Measurements from ENCODE around the gene GBP1.

DNA sequence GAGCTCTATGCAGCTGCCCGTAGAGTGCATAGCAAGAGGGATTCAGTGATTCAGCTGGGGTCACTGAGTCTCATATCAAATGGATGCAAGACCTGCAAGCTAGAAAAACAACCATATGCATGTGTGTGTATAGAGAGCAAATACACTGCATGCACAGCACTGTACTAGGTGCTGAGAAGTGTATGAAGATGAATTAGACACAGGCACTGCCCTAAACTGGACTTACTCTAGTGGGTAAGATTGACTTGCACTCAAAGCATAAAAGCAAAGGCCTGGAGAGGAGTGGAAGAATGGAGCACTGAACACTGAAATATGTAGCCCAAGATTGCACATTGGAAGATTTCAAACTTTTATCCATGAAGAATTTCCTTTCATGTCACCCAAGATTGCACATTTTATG is 5.5 kb upstream of the GBP1 start:
- TF ChIP-seq POLR2A (IDR thresholded peaks at IDR 0.05; ENCODE audit: low read depth, low read length) (no peak), POLR2AphosphoS5 (IDR thresholded peaks at IDR 0.05; ENCODE audit: insufficient read depth, low read depth, low read length) (no peak), EZH2 (IDR thresholded peaks at IDR 0.05; ENCODE audit: borderline replicate concordance, low read depth, low read length, severe bottlenecking) (no peak), FOS (IDR thresholded peaks at IDR 0.05; ENCODE audit: borderline replicate concordance, insufficient read depth, low read length) (no peak), MYC (IDR thresholded peaks at IDR 0.05; ENCODE audit: low read depth, low read length) (no peak), GATA2 (IDR thresholded peaks at IDR 0.05; ENCODE audit: insufficient read depth, insufficient read length, low read depth, low read length) (no peak)
- TF ChIP-seq, protein P1, sequence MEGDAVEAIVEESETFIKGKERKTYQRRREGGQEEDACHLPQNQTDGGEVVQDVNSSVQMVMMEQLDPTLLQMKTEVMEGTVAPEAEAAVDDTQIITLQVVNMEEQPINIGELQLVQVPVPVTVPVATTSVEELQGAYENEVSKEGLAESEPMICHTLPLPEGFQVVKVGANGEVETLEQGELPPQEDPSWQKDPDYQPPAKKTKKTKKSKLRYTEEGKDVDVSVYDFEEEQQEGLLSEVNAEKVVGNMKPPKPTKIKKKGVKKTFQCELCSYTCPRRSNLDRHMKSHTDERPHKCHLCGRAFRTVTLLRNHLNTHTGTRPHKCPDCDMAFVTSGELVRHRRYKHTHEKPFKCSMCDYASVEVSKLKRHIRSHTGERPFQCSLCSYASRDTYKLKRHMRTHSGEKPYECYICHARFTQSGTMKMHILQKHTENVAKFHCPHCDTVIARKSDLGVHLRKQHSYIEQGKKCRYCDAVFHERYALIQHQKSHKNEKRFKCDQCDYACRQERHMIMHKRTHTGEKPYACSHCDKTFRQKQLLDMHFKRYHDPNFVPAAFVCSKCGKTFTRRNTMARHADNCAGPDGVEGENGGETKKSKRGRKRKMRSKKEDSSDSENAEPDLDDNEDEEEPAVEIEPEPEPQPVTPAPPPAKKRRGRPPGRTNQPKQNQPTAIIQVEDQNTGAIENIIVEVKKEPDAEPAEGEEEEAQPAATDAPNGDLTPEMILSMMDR (IDR thresholded peaks at IDR 0.05; ENCODE audit: extremely low read depth in 1 of 2, insufficient read depth in 1 of 2, low read depth in 1 of 2, low read length in 2 of 2) = no peak
- TF ChIP-seq, protein P2, sequence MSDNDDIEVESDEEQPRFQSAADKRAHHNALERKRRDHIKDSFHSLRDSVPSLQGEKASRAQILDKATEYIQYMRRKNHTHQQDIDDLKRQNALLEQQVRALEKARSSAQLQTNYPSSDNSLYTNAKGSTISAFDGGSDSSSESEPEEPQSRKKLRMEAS (IDR thresholded peaks at IDR 0.05; ENCODE audit: insufficient read depth, insufficient read length) = no peak

All from endothelial cell of umbilical vein (primary cell).